Mucosa of rectum (tissue), 2 donors: Measurements from ENCODE around the gene DDR1.

Source experiments
- H3K27ac ChIP-seq, 2 donors: one replicate each; pipeline ENCODE4 v1.7.0; 2013; ENCODE audit warnings: inconsistent platforms in 2 of 2, low read depth in 2 of 2, low read length in 2 of 2
- H3K27me3 ChIP-seq, 2 donors: one replicate each; pipeline ENCODE4 v1.7.0; 2013; ENCODE audit warnings: low read length in 2 of 2; ENCODE audit not compliant: control insufficient read depth in 2 of 2, insufficient read depth in 2 of 2
- H3K36me3 ChIP-seq, 2 donors: one replicate each; pipeline ENCODE4 v1.7.0; 2013; ENCODE audit warnings: low read length in 2 of 2; ENCODE audit not compliant: control insufficient read depth in 2 of 2, insufficient read depth in 2 of 2
- H3K4me1 ChIP-seq, 2 donors: one replicate each; pipeline ENCODE4 v1.7.0; 2013; ENCODE audit warnings: low read length in 2 of 2, mild to moderate bottlenecking in 1 of 2; ENCODE audit not compliant: control insufficient read depth in 2 of 2, insufficient read depth in 2 of 2
- H3K4me3 ChIP-seq, 2 donors: one replicate each; pipeline ENCODE4 v1.7.0; 2013; ENCODE audit warnings: low read length in 2 of 2
- H3K9ac ChIP-seq, 2 donors: one replicate each; pipeline ENCODE4 v1.7.0; 2013; ENCODE audit warnings: low read length in 2 of 2, low read depth in 1 of 2, mild to moderate bottlenecking in 1 of 2
- H3K9me3 ChIP-seq, 2 donors: one replicate each; pipeline ENCODE4 v1.7.0; 2013; ENCODE audit warnings: low read length in 2 of 2; ENCODE audit not compliant: control insufficient read depth in 2 of 2
- donor health status: healthy.
- donor health status: Normal muscosa, but diverticular disease.

DDR1 gene

DNA sequence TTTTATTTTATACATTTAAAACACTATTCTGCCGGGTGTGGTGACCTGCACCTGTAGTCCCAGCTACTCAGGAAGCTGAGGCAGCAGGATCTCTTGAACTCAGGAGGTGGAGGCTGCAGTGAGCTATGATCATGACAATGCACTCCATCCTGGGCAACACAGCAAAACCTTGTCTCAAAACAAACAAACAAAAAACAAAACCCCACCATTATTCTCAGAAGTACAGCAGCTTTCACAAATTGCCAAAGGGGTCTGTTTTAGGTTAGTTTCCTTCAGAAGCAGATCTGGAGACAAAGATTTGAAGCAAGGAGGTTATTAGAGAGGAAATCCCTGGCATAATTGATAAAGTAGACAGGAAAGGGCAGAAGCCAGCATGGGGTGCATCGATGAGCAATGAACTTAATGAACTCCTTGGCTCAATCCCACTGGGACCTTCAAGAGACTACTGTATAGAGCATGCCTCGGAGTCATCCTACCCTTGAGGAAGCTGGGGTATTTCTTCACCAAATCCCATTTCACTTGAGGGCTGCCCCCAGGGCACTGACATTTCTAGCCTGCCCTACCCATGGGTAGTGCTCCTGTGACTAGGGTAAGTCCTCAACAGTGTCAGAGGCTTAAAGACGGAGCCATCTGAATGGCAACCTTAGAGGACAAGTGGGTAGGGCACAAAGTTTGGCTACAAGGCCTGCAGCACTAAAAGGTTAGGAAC is 43.2 kb upstream of the DDR1 start:
- Histone ChIP-seq H3K4me1 (peaks cover 7 to 15% of the 10 kb centered on the region in 2 donors), H3K36me3 (no peaks in the 10 kb centered on the region), H3K9ac (no peak overlapping the region), H3K27me3 (no peaks in the 10 kb centered on the region), H3K9me3 (no peaks in the 10 kb centered on the region), H3K27ac (no peak overlapping the region), H3K4me3 (no peak overlapping the region)

DNA sequence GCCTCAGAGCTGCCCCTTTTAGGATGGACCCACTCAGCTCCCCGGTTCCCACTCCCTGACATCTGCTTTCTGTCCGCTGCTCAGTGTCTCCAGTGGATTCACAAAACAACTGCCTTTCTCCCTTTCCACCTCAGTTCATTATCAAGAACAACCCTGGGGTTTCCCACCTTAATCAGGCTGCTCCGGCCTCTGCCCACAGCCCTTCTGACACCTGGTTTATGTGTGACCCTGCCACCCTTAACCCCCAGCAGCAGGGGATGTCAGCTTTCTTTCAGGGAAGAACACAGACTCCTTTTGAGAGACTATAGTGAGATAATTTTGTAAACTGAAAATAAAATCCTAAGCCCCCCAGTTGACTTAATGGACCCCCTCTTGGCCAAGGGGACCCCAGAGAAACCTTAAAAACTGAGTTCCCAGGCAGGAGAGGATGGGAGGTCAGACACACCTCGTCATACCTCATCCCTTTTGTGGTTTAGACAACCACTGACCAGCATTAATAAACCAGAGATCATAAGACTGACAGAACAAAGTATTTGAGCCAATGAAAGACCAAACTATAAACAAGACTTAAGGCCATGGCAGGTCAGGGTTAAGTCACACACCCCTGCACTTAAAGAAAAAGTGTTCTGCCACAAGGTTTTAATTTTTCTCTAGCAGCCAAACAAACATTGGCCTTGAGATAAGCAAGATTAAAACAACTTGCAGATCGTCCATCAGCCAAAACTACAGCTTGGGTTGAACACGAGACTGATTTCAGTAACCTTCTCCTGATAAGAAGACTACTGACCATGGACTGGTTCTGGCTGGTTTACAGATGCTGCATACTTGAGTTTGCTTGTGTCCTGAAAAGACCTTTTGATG is 42.4 kb upstream of the DDR1 start:
- Histone ChIP-seq H3K27ac (no peak overlapping the region), H3K9ac (no peak overlapping the region), H3K4me3 (no peak overlapping the region), H3K36me3 (no peaks in the 10 kb centered on the region), H3K27me3 (no peaks in the 10 kb centered on the region), H3K4me1 (peaks cover 7 to 15% of the 10 kb centered on the region in 2 donors), H3K9me3 (no peaks in the 10 kb centered on the region)

DNA sequence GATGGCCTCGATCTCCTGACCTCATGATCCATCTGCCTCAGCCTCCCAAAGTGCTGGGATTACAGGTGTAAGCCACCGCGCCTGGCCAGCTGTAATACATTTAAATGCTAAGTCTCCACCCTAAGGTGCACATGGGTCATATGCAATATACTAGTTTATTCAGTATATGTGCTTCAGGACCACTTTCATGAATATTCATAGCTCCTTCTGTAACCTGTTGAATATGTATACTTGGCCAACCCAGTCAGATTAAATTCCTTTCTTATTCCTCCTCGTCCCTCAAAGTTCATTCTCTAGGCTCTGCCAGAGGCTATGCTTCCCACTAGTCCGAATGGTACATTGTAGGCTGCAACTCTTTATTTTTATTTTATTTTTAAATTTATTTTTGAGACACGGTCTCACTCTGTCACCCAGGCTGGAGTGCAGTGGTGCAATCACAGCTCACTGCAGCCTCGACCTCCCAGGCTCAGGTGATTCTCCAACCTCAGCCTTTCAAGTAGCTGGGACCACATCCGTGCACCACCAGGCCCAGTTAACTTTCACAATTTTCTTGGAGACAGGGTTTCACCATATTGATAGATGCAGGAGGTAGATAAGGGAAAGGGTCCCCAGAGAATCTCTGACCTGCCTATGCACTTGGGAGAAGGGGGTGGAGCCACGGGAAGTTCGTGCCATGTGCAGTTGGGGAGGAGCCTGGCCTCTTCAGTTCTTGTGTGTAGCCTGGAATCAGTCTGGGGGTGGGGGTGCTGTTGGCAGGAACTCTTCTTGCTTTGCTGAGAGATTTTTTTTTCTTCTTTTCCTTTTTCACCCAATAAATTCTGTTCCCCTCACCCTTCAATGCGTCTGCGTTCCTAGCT is 41.3 kb upstream of the DDR1 start:
- Histone ChIP-seq H3K4me3 (no peak overlapping the region), H3K4me1 (peaks cover 7 to 15% of the 10 kb centered on the region in 2 donors), H3K9ac (no peak overlapping the region), H3K9me3 (no peaks in the 10 kb centered on the region), H3K27me3 (no peaks in the 10 kb centered on the region), H3K36me3 (no peaks in the 10 kb centered on the region), H3K27ac (no peak overlapping the region)

DNA sequence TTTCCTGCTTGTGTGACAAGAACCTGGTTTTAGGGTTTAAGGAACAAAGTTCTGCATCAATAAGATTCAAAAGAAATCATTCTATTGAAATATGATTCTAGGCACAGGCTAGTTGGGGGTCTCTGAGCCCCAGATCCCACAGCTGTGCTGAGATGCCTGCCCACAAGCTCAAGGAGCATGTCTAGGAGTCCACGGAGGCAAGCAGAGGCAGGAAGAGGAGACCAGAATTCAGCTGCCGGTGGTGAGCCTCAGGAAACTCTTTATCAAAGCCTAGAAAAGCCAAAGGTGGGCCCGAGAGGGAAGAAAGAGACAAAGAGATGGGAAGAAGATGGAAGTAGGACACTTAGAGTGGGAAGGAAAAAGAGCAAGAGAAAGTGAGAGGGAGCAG is 40.7 kb upstream of the DDR1 start:
- Histone ChIP-seq H3K36me3 (no peaks in the 10 kb centered on the region), H3K27me3 (no peaks in the 10 kb centered on the region), H3K27ac (no peak overlapping the region), H3K9ac (no peak overlapping the region), H3K9me3 (no peaks in the 10 kb centered on the region), H3K4me3 (no peak overlapping the region), H3K4me1 (peaks cover 7 to 15% of the 10 kb centered on the region in 2 donors)

DNA sequence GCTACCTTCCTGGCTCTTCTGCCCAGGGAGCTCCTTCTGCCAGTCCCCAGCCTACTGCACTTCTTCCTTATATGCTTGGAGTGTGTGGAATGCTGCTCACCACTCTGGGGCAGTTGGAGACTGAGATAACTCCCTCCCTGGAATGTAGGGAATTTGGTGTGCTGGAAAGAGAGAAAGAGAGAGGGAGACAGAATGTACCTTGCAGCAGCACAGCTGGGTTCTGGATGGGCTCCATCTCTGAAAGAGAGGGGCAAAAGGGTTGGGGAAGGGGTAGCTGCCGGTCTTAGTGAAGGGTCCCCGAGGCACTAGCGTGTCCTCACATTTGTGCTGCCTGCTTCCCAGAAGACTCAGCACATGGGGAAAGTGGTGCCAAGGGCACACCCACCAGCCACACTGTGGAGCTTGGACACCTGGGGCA is 40.2 kb upstream of the DDR1 start:
- peaks cover 7 to 11% of the 10 kb centered on the region in 2 donors for H3K4me1 ChIP-seq
- no peaks in the 10 kb centered on the region for H3K36me3 ChIP-seq
- H3K27ac ChIP-seq, result no peak overlapping the region
- H3K27me3 ChIP-seq, result no peaks in the 10 kb centered on the region
- no peak overlapping the region for H3K9ac ChIP-seq
- H3K9me3 ChIP-seq, result no peaks in the 10 kb centered on the region
- no peak overlapping the region for H3K4me3 ChIP-seq

DNA sequence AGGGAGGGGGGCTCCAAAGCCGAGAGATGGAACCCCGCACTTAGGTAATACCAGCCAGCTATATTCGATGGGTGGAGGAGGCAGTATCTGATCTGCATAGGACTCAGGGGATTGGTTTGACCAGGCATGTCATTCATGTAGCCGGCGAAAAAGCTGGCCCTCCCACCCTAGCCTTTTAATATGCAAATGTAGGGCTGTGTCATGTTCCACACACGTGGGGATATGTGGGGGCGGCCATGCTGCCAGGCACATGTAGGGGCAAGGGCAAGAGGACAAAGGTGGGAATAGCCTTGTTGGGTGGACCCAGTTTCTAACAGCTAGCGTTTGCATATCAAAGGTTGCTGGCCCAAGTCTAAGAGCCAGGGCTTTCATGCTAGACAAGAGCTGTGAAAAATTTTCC is 39.1 kb upstream of the DDR1 start:
- H3K4me3 ChIP-seq, result no peak overlapping the region
- H3K27me3 ChIP-seq, result no peaks in the 10 kb centered on the region
- H3K27ac ChIP-seq, result no peak overlapping the region
- H3K9ac ChIP-seq, result no peak overlapping the region
- no peaks in the 10 kb centered on the region for H3K36me3 ChIP-seq
- no peaks in the 10 kb centered on the region for H3K9me3 ChIP-seq
- H3K4me1 ChIP-seq, result peaks cover 4 to 8% of the 10 kb centered on the region in 2 donors

DNA sequence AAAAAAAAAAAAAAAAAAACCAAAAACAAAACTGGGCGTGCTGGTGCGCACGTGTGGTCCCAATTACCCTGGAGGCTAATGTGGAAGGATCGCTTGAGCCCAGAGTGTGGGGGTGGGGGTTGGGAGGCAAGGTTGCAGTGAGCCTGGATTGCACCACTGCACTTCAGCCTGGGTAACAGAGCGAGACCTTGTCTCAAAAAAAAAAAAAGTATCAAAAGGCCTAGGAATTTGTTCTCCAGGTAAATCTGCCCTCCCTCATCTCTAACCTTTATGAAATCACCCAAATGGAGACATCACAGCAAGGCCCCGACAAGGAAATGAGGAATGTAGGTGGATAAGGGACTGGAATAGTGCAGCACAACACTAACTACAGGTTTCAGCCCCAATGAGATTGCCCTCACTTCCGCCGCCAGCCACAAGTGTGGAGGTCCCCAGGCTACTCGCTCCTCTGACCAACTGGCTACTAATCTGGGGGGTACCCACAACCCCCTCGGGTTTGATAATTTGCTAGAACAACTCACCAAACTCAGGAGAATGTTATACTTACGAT is 36.8 kb upstream of the DDR1 start:
- Histone ChIP-seq H3K27me3 (no peaks in the 10 kb centered on the region), H3K36me3 (no peaks in the 10 kb centered on the region), H3K4me3 (no peak overlapping the region), H3K4me1 (peaks cover 0 to 3% of the 10 kb centered on the region in 2 donors), H3K27ac (no peak overlapping the region), H3K9ac (no peak overlapping the region), H3K9me3 (peaks cover 0 to 3% of the 10 kb centered on the region in 2 donors)

DNA sequence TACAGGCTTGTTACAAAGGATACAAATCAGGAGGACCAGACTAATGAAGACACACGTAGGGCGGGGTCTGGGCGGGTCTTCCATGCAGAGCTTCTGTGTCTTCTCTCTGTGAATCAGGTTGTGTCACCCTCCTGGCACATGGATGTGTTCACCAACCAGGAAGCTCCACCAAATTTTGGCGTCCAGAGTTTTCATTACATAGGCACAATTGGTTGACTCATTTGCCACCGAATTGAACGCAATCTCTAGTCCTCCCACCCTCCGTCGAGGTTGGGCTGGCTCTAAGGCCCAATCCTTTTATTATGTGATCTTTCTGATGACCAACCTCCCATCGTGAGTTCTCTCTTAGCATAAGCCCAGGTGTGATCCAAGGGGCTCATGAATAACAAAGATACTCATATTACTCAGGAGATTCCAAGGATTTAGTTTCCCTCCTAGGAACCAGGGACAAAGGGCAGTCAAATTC is 36.3 kb upstream of the DDR1 start:
- Histone ChIP-seq H3K9ac (no peak overlapping the region), H3K9me3 (peaks cover 0 to 3% of the 10 kb centered on the region in 2 donors), H3K36me3 (no peaks in the 10 kb centered on the region), H3K4me1 (peaks cover 0 to 3% of the 10 kb centered on the region in 2 donors), H3K27ac (no peak overlapping the region), H3K4me3 (no peak overlapping the region), H3K27me3 (no peaks in the 10 kb centered on the region)

DNA sequence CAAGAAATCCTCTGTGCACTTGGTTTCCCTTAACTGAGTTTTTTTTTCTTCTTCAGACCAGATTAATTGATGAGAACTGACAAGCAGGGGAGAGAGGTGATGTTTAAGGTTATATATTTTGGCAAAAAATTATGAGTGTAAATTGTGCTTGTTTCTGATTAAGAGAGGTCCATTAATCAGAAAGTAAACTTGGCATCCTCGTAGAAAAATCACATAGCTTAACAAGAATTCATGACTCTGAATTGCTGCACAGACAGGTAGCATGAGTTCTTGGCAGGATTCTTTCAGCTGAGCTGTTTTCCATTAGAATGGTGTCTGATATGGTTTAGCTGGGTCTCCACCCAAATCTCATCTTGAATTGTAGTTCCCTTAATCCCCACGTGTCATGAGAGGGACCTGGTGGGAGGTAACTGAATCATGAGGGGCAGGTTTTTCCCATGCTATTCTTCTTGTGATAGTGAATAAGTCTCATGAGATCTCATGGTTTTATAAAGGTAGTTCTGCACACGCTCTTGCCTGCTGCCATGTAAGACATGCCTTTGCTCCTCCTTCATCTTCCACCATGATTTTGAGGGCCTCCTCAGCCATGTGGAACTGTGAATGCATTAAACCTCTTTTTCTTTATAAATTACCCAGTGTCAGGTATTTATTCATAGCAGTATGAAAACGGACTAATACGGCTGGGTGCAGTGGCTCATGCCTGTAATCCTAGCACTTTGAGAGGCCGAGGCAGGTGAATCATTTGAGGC is 34.2 kb upstream of the DDR1 start:
- H3K4me1 ChIP-seq, result no peaks in the 10 kb centered on the region
- H3K4me3 ChIP-seq, result no peak overlapping the region
- no peak overlapping the region for H3K9ac ChIP-seq
- no peak overlapping the region for H3K27ac ChIP-seq
- H3K27me3 ChIP-seq, result no peaks in the 10 kb centered on the region
- peaks cover 0 to 3% of the 10 kb centered on the region in 2 donors for H3K9me3 ChIP-seq
- no peaks in the 10 kb centered on the region for H3K36me3 ChIP-seq
